Measurements from ENCODE around the gene NCBP2L. TPM values are rescaled to one million over a fixed set of nuclear protein-coding genes. Genes with fewer than 3 reads are reported as not detected.

Gene NCBP2L
- total and polyA plus RNA-seq, 2 of the 8 experiments (the other 6 are each of a cell fraction or from before 2014, with no cell fraction given): not detected

DNA sequence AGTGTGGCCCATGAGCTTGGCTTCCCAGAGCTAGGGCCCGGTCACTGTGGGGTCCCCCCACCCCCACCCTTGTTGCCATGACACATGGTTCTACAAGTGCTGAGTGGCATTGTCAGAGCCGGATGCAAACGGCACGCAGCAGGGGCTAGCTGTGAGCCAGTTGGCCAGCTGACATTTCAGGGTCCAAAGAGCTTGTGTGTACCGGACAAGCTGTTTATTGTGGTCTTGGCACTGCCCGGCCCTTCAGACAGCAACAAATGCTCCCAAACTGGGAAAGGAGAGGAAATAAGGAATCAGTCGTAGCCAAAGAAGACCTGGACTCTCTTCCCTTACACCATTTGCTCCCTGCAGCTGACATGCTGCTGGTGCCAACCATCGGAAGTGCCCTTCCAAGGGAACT, 38.8 kb upstream of the NCBP2L start:
- DNase-seq (ENCODE audit: low read depth in 1 of 2, low spot score in 2 of 2) (no peak), FAIRE-seq (no peak)
- H4K8ac ChIP-seq (ENCODE audit: extremely low read depth, insufficient read depth, low read length): no peak overlapping the region
- H3K23ac ChIP-seq (ENCODE audit: insufficient read length): no peak overlapping the region
- ChIA-PET POLR2A (ENCODE audit: partially characterized antibody) (interaction anchor here (1.1 kb wide), 1 partner anchor 23 kb away, joined by 3 read pairs; no protein-coding TSS in a partner anchor), CTCF (ENCODE audit: partially characterized antibody) (interaction anchor here (0.6 to 1.7 kb wide), 5 partner anchors 10 to 376 kb away, joined by 3 to 6 read pairs (median 4); no protein-coding TSS in a partner anchor)
- H2AK5ac ChIP-seq (ENCODE audit: low read depth, low read length): no peak overlapping the region
- no peaks in the 10 kb centered on the region for H3K9me3 ChIP-seq (ENCODE audit: insufficient read depth in 2 of 2, low read depth in 1 of 2, low read length in 1 of 2)
- H3K18ac ChIP-seq (ENCODE audit: extremely low read depth, low read length): no peak overlapping the region
- no peak overlapping the region for H2BK120ac ChIP-seq (replicated peaks; ENCODE audit: low read depth, low read length)
- H2BK12ac ChIP-seq (ENCODE audit: low read depth, low read length): no peak overlapping the region
- no peak overlapping the region for H3K27ac ChIP-seq (ENCODE audit: low read depth, low read length)
- H4K91ac ChIP-seq (replicated peaks; ENCODE audit: insufficient read length, low read length): no peak overlapping the region
- no peaks in the 10 kb centered on the region for H3K79me1 ChIP-seq (ENCODE audit: low read depth, low read length)
- no peak overlapping the region for H3K14ac ChIP-seq (ENCODE audit: insufficient read length)
- H2BK20ac ChIP-seq (ENCODE audit: low read length): no peak overlapping the region
- H2BK5ac ChIP-seq (ENCODE audit: low read depth, low read length): no peak overlapping the region
- H2BK15ac ChIP-seq (ENCODE audit: low read length): no peak overlapping the region
- H3K27me3 ChIP-seq (replicated peaks in 1 of 4; ENCODE audit: control insufficient read depth in 3 of 4, extremely low read depth in 1 of 4, insufficient read depth in 3 of 4, low read length in 3 of 4): peaks cover 0 to 1% (median 0%) of the 10 kb centered on the region in 4 experiments; a peak in 1 of 7 replicates
- WGBS, 2 experiments (ENCODE audit: extremely low coverage in 1 of 2, insufficient coverage in 1 of 2, insufficient read length in 1 of 2, insufficient replicate concordance in 2 of 2, low coverage in 1 of 2, low lambda C conversion rate in 2 of 2, missing lambda C conversion rate in 1 of 2): 88% methylated on average over 5 of the region's 8 CpGs; no CpG with 5 or more reads in 1 of the 2 experiments
- H4K20me1 ChIP-seq (replicated peaks in 1 of 2; ENCODE audit: control insufficient read depth in 1 of 2, insufficient read depth in 2 of 2, low read length in 2 of 2): no peaks in the 10 kb centered on the region
- H3K36me3 ChIP-seq (ENCODE audit: control insufficient read depth in 2 of 4, insufficient read depth in 4 of 4, low read length in 3 of 4): no peaks in the 10 kb centered on the region
- TF ChIP-seq BACH1 (IDR thresholded peaks at IDR 0.05; ENCODE audit: low read length) (no peak), SIN3A (conservative IDR thresholded peaks at IDR 0.05 in 1 of 2, IDR thresholded peaks at IDR 0.05 in 1 of 2; ENCODE audit: low read depth in 1 of 2, low read length in 2 of 2) (no peak), RAD21 (IDR thresholded peaks at IDR 0.05 in 1 of 2, conservative IDR thresholded peaks at IDR 0.05 in 1 of 2; ENCODE audit: low read depth in 2 of 2, low read length in 2 of 2) (no peak), POLR2AphosphoS5 (IDR thresholded peaks at IDR 0.05; ENCODE audit: low read depth, low read length) (no peak), TBP (IDR thresholded peaks at IDR 0.05; ENCODE audit: low read depth, low read length) (no peak)
- TF ChIP-seq, protein P1, sequence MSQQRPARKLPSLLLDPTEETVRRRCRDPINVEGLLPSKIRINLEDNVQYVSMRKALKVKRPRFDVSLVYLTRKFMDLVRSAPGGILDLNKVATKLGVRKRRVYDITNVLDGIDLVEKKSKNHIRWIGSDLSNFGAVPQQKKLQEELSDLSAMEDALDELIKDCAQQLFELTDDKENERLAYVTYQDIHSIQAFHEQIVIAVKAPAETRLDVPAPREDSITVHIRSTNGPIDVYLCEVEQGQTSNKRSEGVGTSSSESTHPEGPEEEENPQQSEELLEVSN (IDR thresholded peaks at IDR 0.05): no peak
- TF ChIP-seq, protein P2, sequence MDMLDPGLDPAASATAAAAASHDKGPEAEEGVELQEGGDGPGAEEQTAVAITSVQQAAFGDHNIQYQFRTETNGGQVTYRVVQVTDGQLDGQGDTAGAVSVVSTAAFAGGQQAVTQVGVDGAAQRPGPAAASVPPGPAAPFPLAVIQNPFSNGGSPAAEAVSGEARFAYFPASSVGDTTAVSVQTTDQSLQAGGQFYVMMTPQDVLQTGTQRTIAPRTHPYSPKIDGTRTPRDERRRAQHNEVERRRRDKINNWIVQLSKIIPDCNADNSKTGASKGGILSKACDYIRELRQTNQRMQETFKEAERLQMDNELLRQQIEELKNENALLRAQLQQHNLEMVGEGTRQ (IDR thresholded peaks at IDR 0.05; ENCODE audit: low read length): no peak
- H3K4me1 ChIP-seq (replicated peaks in 1 of 4; ENCODE audit: control insufficient read depth in 3 of 4, insufficient read depth in 4 of 4, low read length in 3 of 4): peaks cover 2 to 15% (median 7%) of the 10 kb centered on the region in 4 experiments; a peak in 6 of 7 replicates
- H4K5ac ChIP-seq (ENCODE audit: insufficient read length, low read depth, low read length): no peak overlapping the region
- H3K23me2 ChIP-seq (ENCODE audit: low read depth, low read length): no peaks in the 10 kb centered on the region; the same call in 1 of the 2 replicates
- H3K9ac ChIP-seq (replicated peaks in 1 of 4; ENCODE audit: extremely low read depth in 1 of 4, low read depth in 3 of 4, low read length in 3 of 4): no peak overlapping the region
- H3K4ac ChIP-seq (replicated peaks; ENCODE audit: insufficient read length, low read depth, low read length): no peak overlapping the region
- no peak overlapping the region for H3K4me3 ChIP-seq (ENCODE audit: extremely low read depth in 1 of 4, insufficient read depth in 2 of 4, low read depth in 3 of 4, low read length in 4 of 4)
- H3K79me2 ChIP-seq (ENCODE audit: control insufficient read depth in 1 of 2, insufficient read depth in 2 of 2, low read length in 2 of 2): no peaks in the 10 kb centered on the region
- no peak overlapping the region for H3K56ac ChIP-seq (replicated peaks; ENCODE audit: insufficient read length, low read depth, low read length)
- H3K4me2 ChIP-seq (ENCODE audit: insufficient read depth in 1 of 2, low read depth in 2 of 2, low read length in 2 of 2): no peak overlapping the region
- no peak overlapping the region for H2AFZ ChIP-seq (ENCODE audit: low read length)
